ENCODE measurements around the gene TLE2. TPM values are rescaled to one million over a fixed set of nuclear protein-coding genes. Genes with fewer than 3 reads are reported as not detected.

TLE2 gene
- polyA plus RNA-seq, 3 donors: not detected

GRCh38 chr19:3005345-3005744, 23.7 kb downstream of the TLE2 start:
- Histone ChIP-seq H3K27me3 (ENCODE audit: control insufficient read depth in 2 of 2, insufficient read depth in 2 of 2, low read length in 2 of 2) (no peaks in the 10 kb centered on the region), H3K9me3 (replicated peaks in 1 of 2; ENCODE audit: control insufficient read depth in 1 of 2, insufficient read depth in 1 of 2, low read length in 2 of 2) (no peaks in the 10 kb centered on the region), H3K4me1 (ENCODE audit: control insufficient read depth in 1 of 2, insufficient read depth in 2 of 2, low read length in 2 of 2) (no peaks in the 10 kb centered on the region), H4K20me1 (ENCODE audit: insufficient read depth, low read length) (no peaks in the 10 kb centered on the region), H3K36me3 (replicated peaks in 1 of 2; ENCODE audit: control insufficient read depth in 1 of 2, insufficient read depth in 2 of 2, low read length in 2 of 2) (no peaks in the 10 kb centered on the region), H3K4me3 (replicated peaks in 1 of 3; ENCODE audit: low read depth in 2 of 3, low read length in 3 of 3) (no peak overlapping the region), H3K27ac (ENCODE audit: low read depth in 1 of 2, low read length in 2 of 2) (no peak overlapping the region), H2AFZ (ENCODE audit: insufficient read depth, low read depth, low read length, poor library complexity, severe bottlenecking) (no peak overlapping the region), H3K4me2 (replicated peaks; ENCODE audit: extremely low read depth, low read length, poor library complexity, severe bottlenecking) (no peak overlapping the region), H3K79me2 (ENCODE audit: insufficient read depth, low read length) (no peaks in the 10 kb centered on the region), H3K9ac (ENCODE audit: insufficient read depth, low read length, poor library complexity, severe bottlenecking) (no peak overlapping the region)
- TF ChIP-seq CTCF (IDR thresholded peaks at IDR 0.05): no peak
- Mint-ChIP-seq H3K4me1 (no peaks in the 10 kb centered on the region), H3K27me3 (ENCODE audit: low read depth in 3 of 3) (peaks cover 1 to 18% (median 9%) of the 10 kb centered on the region in 3 donors), H3K27ac (no peak overlapping the region), H3K4me3 (no peak overlapping the region), H3K9me3 (peaks cover 0 to 6% (median 0%) of the 10 kb centered on the region in 7 donors), H3K36me3 (no peaks in the 10 kb centered on the region)
- no peak for DNase-seq
- intact Hi-C loops (cut with micrococcal nuclease): no loop called here
- 99% methylated on average over 15 of the region's 18 CpGs for WGBS (ENCODE audit: insufficient coverage)

- Mint-ChIP-seq H3K4me3 (no peak overlapping the region), H3K4me1 (no peaks in the 10 kb centered on the region)
- intact Hi-C loops (cut with micrococcal nuclease): no loop called here
These were observed 24.6 kb downstream of the TLE2 start for GRCh38 chr19:3004522-3004921.

More at GRCh38 chr19:3004522-3004921, 24.6 kb downstream of the TLE2 start:
- no peak for DNase-seq
- no peak for TF ChIP-seq CTCF (IDR thresholded peaks at IDR 0.05)
- H3K9ac ChIP-seq (ENCODE audit: insufficient read depth, low read length, poor library complexity, severe bottlenecking): no peak overlapping the region
- no peak overlapping the region for H3K4me2 ChIP-seq (replicated peaks; ENCODE audit: extremely low read depth, low read length, poor library complexity, severe bottlenecking)
- no peaks in the 10 kb centered on the region for H3K79me2 ChIP-seq (ENCODE audit: insufficient read depth, low read length)
- H4K20me1 ChIP-seq (ENCODE audit: insufficient read depth, low read length): no peaks in the 10 kb centered on the region
- no peaks in the 10 kb centered on the region for H3K4me1 ChIP-seq (ENCODE audit: control insufficient read depth in 1 of 2, insufficient read depth in 2 of 2, low read length in 2 of 2)
- WGBS (ENCODE audit: insufficient coverage): 87% methylated on average over 2 of the region's 4 CpGs
- H3K36me3 ChIP-seq (replicated peaks in 1 of 2; ENCODE audit: control insufficient read depth in 1 of 2, insufficient read depth in 2 of 2, low read length in 2 of 2): no peaks in the 10 kb centered on the region
- peaks cover 0 to 6% (median 1%) of the 10 kb centered on the region in 7 donors for H3K9me3 Mint-ChIP-seq
- no peaks in the 10 kb centered on the region for H3K27me3 ChIP-seq (ENCODE audit: control insufficient read depth in 2 of 2, insufficient read depth in 2 of 2, low read length in 2 of 2)
- no peak overlapping the region for H3K4me3 ChIP-seq (replicated peaks in 1 of 3; ENCODE audit: low read depth in 2 of 3, low read length in 3 of 3)
- H3K9me3 ChIP-seq (replicated peaks in 1 of 2; ENCODE audit: control insufficient read depth in 1 of 2, insufficient read depth in 1 of 2, low read length in 2 of 2): no peaks in the 10 kb centered on the region
- no peak overlapping the region for H2AFZ ChIP-seq (ENCODE audit: insufficient read depth, low read depth, low read length, poor library complexity, severe bottlenecking)
- no peak overlapping the region for H3K27ac Mint-ChIP-seq
- H3K27me3 Mint-ChIP-seq (ENCODE audit: low read depth in 3 of 3): peaks cover 1 to 18% (median 9%) of the 10 kb centered on the region in 3 donors
- no peak overlapping the region for H3K27ac ChIP-seq (ENCODE audit: low read depth in 1 of 2, low read length in 2 of 2)
- no peaks in the 10 kb centered on the region for H3K36me3 Mint-ChIP-seq

All from CD14-positive monocyte (primary cell).